H1 (cell line): ENCODE data around the gene STIM2. TPM values are rescaled to one million over a fixed set of nuclear protein-coding genes. Genes with fewer than 3 reads are reported as not detected.

Source experiments
- CTCF ChIA-PET: fragments of 300-600 bp; sonication (Branson Sonifier 250); formaldehyde crosslinking; loops from one replicate; lab custom pipeline; 2021; ENCODE audit not compliant: partially characterized antibody; lab: Charles Lee
- POLR2A ChIA-PET: fragments of 300-600 bp; sonication (Branson Sonifier 250); formaldehyde crosslinking; loops from one replicate; lab custom pipeline; 2021; ENCODE audit warnings: inconsistent platforms; ENCODE audit not compliant: partially characterized antibody; lab: Charles Lee
- DNase-seq, 2 experiments: peaks; one replicate each; pipeline versions ENCODE4 v3.0.0 to v3.0.0-alpha.2; 2010 to 2022; ENCODE audit warnings: low spot score in 2 of 2, low read depth in 1 of 2, mixed read lengths in 1 of 2
- FAIRE-seq: peaks from 2 replicates; lab custom pipeline; 2011; peaks lifted over from hg19 to GRCh38; lab: Jason Lieb, UNC
- H2AFZ ChIP-seq: 2 replicates; pipeline ENCODE4 v1.8.1; 2012; ENCODE audit warnings: low read length, inconsistent platforms
- H2AK5ac ChIP-seq: 2 replicates; pipeline ENCODE4 v1.6.1; 2013; ENCODE audit warnings: low read depth, low read length
- H2BK120ac ChIP-seq: replicated peaks from 2 replicates; pipeline ENCODE3; 2013; ENCODE audit warnings: low read depth, low read length, inconsistent platforms
- H2BK12ac ChIP-seq: 2 replicates; pipeline ENCODE4 v1.6.1; 2013; ENCODE audit warnings: low read depth, low read length
- H2BK15ac ChIP-seq: 2 replicates; pipeline ENCODE4 v1.6.1; 2013; ENCODE audit warnings: low read length
- H2BK20ac ChIP-seq: 2 replicates; pipeline ENCODE4 v1.6.1; 2013; ENCODE audit warnings: low read length
- H2BK5ac ChIP-seq: 2 replicates; pipeline ENCODE4 v1.6.1; 2013; ENCODE audit warnings: low read depth, low read length
- H3K14ac ChIP-seq: 2 replicates; pipeline ENCODE4 v1.6.1; 2013; ENCODE audit warnings: inconsistent platforms; ENCODE audit not compliant: insufficient read length
- H3K18ac ChIP-seq: 2 replicates; pipeline ENCODE4 v1.6.1; 2013; ENCODE audit warnings: low read length; ENCODE audit errors: extremely low read depth
- H3K23ac ChIP-seq: 2 replicates; pipeline ENCODE4 v1.6.1; 2013; ENCODE audit warnings: inconsistent platforms; ENCODE audit not compliant: insufficient read length
- H3K23me2 ChIP-seq: 2 replicates; pipeline ENCODE4 v1.6.1; 2013; ENCODE audit warnings: low read depth, low read length
- H3K27ac ChIP-seq: 2 replicates; pipeline ENCODE4 v1.6.1; 2011; ENCODE audit warnings: low read depth, low read length, inconsistent platforms
- H3K27me3 ChIP-seq, 4 experiments: replicated peaks in 1 of 4; 1 replicate in 1 of 4; 2 replicates in 3 of 4; pipeline versions ENCODE4 v1.6.1 to v1.8.1; 2011 to 2013; ENCODE audit warnings: low read length in 3 of 4, mild to moderate bottlenecking in 3 of 4, inconsistent platforms in 2 of 4, mixed read lengths in 2 of 4, moderate library complexity in 1 of 4; ENCODE audit not compliant: control insufficient read depth in 3 of 4, insufficient read depth in 3 of 4; ENCODE audit errors: extremely low read depth in 1 of 4
- H3K36me3 ChIP-seq, 4 experiments: 2 replicates each; pipeline versions ENCODE4 v1.6.1 to v1.8.1; 2011 to 2013; ENCODE audit warnings: mild to moderate bottlenecking in 4 of 4, low read length in 3 of 4, moderate library complexity in 2 of 4, control low read depth in 1 of 4, inconsistent platforms in 1 of 4; ENCODE audit not compliant: insufficient read depth in 4 of 4, control insufficient read depth in 2 of 4
- H3K4ac ChIP-seq: replicated peaks from 2 replicates; pipeline ENCODE3; 2013; ENCODE audit warnings: low read length, low read depth, mixed read lengths, inconsistent platforms; ENCODE audit not compliant: insufficient read length
- H3K4me1 ChIP-seq, 4 experiments: replicated peaks in 1 of 4; 1 replicate in 1 of 4; 2 replicates in 3 of 4; pipeline versions ENCODE4 v1.6.1 to v1.8.1; 2011 to 2013; ENCODE audit warnings: low read length in 3 of 4, inconsistent platforms in 2 of 4, mixed read lengths in 1 of 4; ENCODE audit not compliant: insufficient read depth in 4 of 4, control insufficient read depth in 3 of 4
- H3K4me2 ChIP-seq, 2 experiments: 2 replicates each; pipeline versions ENCODE4 v1.6.1 to v1.8.1; 2011 to 2013; ENCODE audit warnings: low read depth in 2 of 2, low read length in 2 of 2, control low read depth in 1 of 2, inconsistent platforms in 1 of 2, mild to moderate bottlenecking in 1 of 2; ENCODE audit not compliant: insufficient read depth in 1 of 2
- H3K4me3 ChIP-seq, 4 experiments: fragments of 200-600, 300-600 bp in 1 of 4; sonication (generic), shearing (Covaris generic), sonication (Bioruptor Twin) in 1 of 4; 2 replicates each; pipeline versions ENCODE4 v1.5.1 to v1.8.1; 2011 to 2016; ENCODE audit warnings: low read length in 4 of 4, low read depth in 3 of 4, control low read depth in 2 of 4, inconsistent platforms in 2 of 4, mild to moderate bottlenecking in 2 of 4, mixed read lengths in 1 of 4, moderate library complexity in 1 of 4; ENCODE audit not compliant: insufficient read depth in 2 of 4; ENCODE audit errors: extremely low read depth in 1 of 4
- H3K56ac ChIP-seq: replicated peaks from 2 replicates; pipeline ENCODE3; 2013; ENCODE audit warnings: low read depth, mild to moderate bottlenecking, mixed read lengths, low read length, inconsistent platforms; ENCODE audit not compliant: insufficient read length
- H3K79me1 ChIP-seq: 2 replicates; pipeline ENCODE4 v1.6.1; 2013; ENCODE audit warnings: low read depth, low read length, control low read depth
- H3K79me2 ChIP-seq, 2 experiments: 2 replicates each; pipeline versions ENCODE4 v1.6.1 to v1.8.1; 2012 to 2013; ENCODE audit warnings: low read length in 2 of 2, mild to moderate bottlenecking in 2 of 2, inconsistent platforms in 1 of 2; ENCODE audit not compliant: insufficient read depth in 2 of 2, control insufficient read depth in 1 of 2
- H3K9ac ChIP-seq, 4 experiments: replicated peaks in 1 of 4; 1 replicate in 1 of 4; 2 replicates in 3 of 4; pipeline versions ENCODE4 v1.6.1 to v1.8.1; 2011 to 2013; ENCODE audit warnings: low read depth in 3 of 4, low read length in 3 of 4, control low read depth in 2 of 4, mild to moderate bottlenecking in 2 of 4, moderate library complexity in 2 of 4, inconsistent platforms in 1 of 4; ENCODE audit errors: extremely low read depth in 1 of 4
- H3K9me3 ChIP-seq, 2 experiments: 2 replicates each; pipeline versions ENCODE4 v1.6.1 to v1.8.1; 2012 to 2013; ENCODE audit warnings: mild to moderate bottlenecking in 2 of 2, moderate library complexity in 2 of 2, control low read depth in 1 of 2, inconsistent platforms in 1 of 2, low read depth in 1 of 2, low read length in 1 of 2, mixed read lengths in 1 of 2; ENCODE audit not compliant: insufficient read depth in 2 of 2
- H4K20me1 ChIP-seq, 2 experiments: replicated peaks in 1 of 2; 2 replicates each; pipeline versions ENCODE3 to v1.8.1; 2011 to 2013; ENCODE audit warnings: inconsistent platforms in 2 of 2, low read length in 2 of 2, mild to moderate bottlenecking in 1 of 2; ENCODE audit not compliant: insufficient read depth in 2 of 2, control insufficient read depth in 1 of 2
- H4K5ac ChIP-seq: 2 replicates; pipeline ENCODE4 v1.6.1; 2013; ENCODE audit warnings: low read length, low read depth, mixed read lengths, inconsistent platforms; ENCODE audit not compliant: insufficient read length
- H4K8ac ChIP-seq: 2 replicates; pipeline ENCODE4 v1.8.0; 2013; ENCODE audit warnings: mild to moderate bottlenecking, moderate library complexity, low read length, inconsistent platforms; ENCODE audit not compliant: insufficient read depth; ENCODE audit errors: extremely low read depth
- H4K91ac ChIP-seq: replicated peaks from 2 replicates; pipeline ENCODE3; 2013; ENCODE audit warnings: low read length, mixed read lengths, inconsistent platforms; ENCODE audit not compliant: insufficient read length
- ASH2L ChIP-seq: fragments of 200-600, 300-600 bp; sonication (generic); IDR thresholded peaks from one replicate; pipeline ENCODE4 v1.7.1; 2017; ENCODE audit warnings: low read length
- BRCA1 ChIP-seq: IDR thresholded peaks from 2 replicates; pipeline ENCODE4 v1.6.1; 2012; ENCODE audit warnings: low read depth, low read length, improper control_type of control experiment
- CBX8 ChIP-seq: fragments of 300-800, 300-1000 bp; sonication (generic); IDR thresholded peaks from 2 replicates; pipeline ENCODE4 v1.7.1; 2016; ENCODE audit warnings: low read depth, low read length, borderline replicate concordance
- KDM1A ChIP-seq: fragments of 200-600, 300-600 bp; sonication (generic); IDR thresholded peaks from 2 replicates; pipeline ENCODE4 v1.7.1; 2016; ENCODE audit warnings: mild to moderate bottlenecking, low read length, borderline replicate concordance
- POLR2AphosphoS5 ChIP-seq: IDR thresholded peaks from 2 replicates; pipeline ENCODE4 v1.6.1; 2011; ENCODE audit warnings: low read depth, low read length
- RBBP5 ChIP-seq: IDR thresholded peaks from 2 replicates; pipeline ENCODE4 v1.7.1; 2012; ENCODE audit warnings: low read depth, mild to moderate bottlenecking, inconsistent platforms, low read length, moderate library complexity, borderline replicate concordance
- SAP30 ChIP-seq: fragments of 300-600 bp; sonication (generic); IDR thresholded peaks from 2 replicates; pipeline ENCODE4 v1.7.1; 2012; ENCODE audit warnings: low read length, moderate library complexity, mild to moderate bottlenecking, inconsistent platforms; ENCODE audit not compliant: insufficient read depth, insufficient replicate concordance
- SP2 ChIP-seq: IDR thresholded peaks from 2 replicates; pipeline ENCODE4 v1.6.1; 2012; ENCODE audit warnings: mild to moderate bottlenecking, low read length, inconsistent platforms
- SP4 ChIP-seq: IDR thresholded peaks from 2 replicates; pipeline ENCODE4 v1.6.1; 2012; ENCODE audit warnings: low read length, inconsistent platforms
- TBP ChIP-seq: IDR thresholded peaks from 2 replicates; pipeline ENCODE4 v1.6.1; 2011; ENCODE audit warnings: low read depth, low read length, improper control_type of control experiment
- TEAD4 ChIP-seq: IDR thresholded peaks from 2 replicates; pipeline ENCODE4 v1.6.1; 2012; ENCODE audit warnings: low read depth, low read length, inconsistent platforms, mixed read lengths
- WGBS, 2 experiments: shearing (Covaris generic) in 1 of 2; methylation state at CpG; one replicate each; pipeline versions ENCODE4 v1.1.6 to v1.1.7; 2013 to 2015; ENCODE audit warnings: low lambda C conversion rate in 2 of 2, mixed read lengths in 2 of 2, inconsistent platforms in 1 of 2, low coverage in 1 of 2, missing lambda C conversion rate in 1 of 2; ENCODE audit not compliant: insufficient replicate concordance in 2 of 2, insufficient coverage in 1 of 2, insufficient read length in 1 of 2; ENCODE audit errors: extremely low coverage in 1 of 2, missing lambda C conversion rate in 1 of 2; 5-methylcytosine and 5-hydroxymethylcytosine counted together
- polyA plus RNA-seq, 7 experiments: library from polyadenylated mRNA; depleted of rRNA in 3 of 7; stranded (reverse) in 5 of 7; unstranded in 2 of 7; fragments of >200 nt in 5 of 7; fragments of 200-250 nt in 2 of 7; gene quantifications; 1 replicate in 5 of 7; 2 replicates in 1 of 7; 4 replicates in 1 of 7; pipeline versions ENCODE4 v1.2.1 to v1.2.3, GENCODE V29; 2011 to 2013; ENCODE audit warnings: missing spikeins in 2 of 7, mixed read lengths in 2 of 7
- total RNA-seq: library from RNA; stranded (reverse); fragmentation: NEBNext Ultra II Directional; extraction: Animal tissue kit (Norgen Biotek cat#: 25700); gene quantifications from 2 replicates; pipeline ENCODE4 v1.2.1, GENCODE V29; 2021
- TF ChIP-seq, protein P1 (sequence below): IDR thresholded peaks from 2 replicates; pipeline ENCODE4 v1.6.1; 2011; ENCODE audit warnings: low read length, improper control_type of control experiment

The STIM2 gene
- total and polyA plus RNA-seq, 2 of the 8 experiments (the other 6 are each of a cell fraction or from before 2014, with no cell fraction given): 22.9 to 23.0 TPM

DNA sequence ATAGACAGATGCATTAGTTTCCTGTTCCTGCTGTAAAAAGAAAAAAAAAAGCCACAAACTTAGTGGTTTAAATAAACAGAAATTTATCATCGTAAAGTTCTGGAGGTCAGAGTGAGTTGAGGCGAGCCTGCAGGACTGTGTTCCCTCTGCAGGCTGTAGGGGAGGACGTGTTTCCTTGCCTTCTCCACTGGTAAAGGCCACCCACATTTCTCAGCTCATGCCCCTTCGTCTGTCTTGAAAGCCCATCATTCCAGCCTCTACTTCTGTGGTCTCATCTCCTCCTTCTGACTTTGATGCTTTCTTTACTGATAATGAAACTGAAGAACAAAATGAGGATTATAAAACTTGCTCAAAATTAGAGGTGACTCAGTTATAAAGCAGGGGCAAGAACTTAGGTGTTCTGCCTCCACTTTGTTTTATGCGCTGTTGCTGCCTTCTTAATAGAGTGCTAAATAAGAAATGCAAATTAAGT is 143.0 kb downstream of the STIM2 start:
- H3K9me3 ChIP-seq: no peaks in the 10 kb centered on the region
- no peak overlapping the region for H4K91ac ChIP-seq
- H2AK5ac ChIP-seq: no peak overlapping the region
- no peak overlapping the region for H3K14ac ChIP-seq
- no peak overlapping the region for H4K8ac ChIP-seq
- ChIA-PET POLR2A (no interaction called here), CTCF (interaction anchor here (0.6 to 1.4 kb wide), 3 partner anchors 216 to 338 kb away, joined by 4 to 6 read pairs (median 4); no protein-coding TSS in a partner anchor)
- H3K4ac ChIP-seq: no peak overlapping the region
- H3K23ac ChIP-seq: no peak overlapping the region
- H3K4me2 ChIP-seq: no peak overlapping the region
- H3K18ac ChIP-seq: no peak overlapping the region
- no peaks in the 10 kb centered on the region for H3K79me1 ChIP-seq
- H3K4me1 ChIP-seq: peaks cover 0 to 2% (median 0%) of the 10 kb centered on the region in 4 experiments; a peak in 1 of 7 replicates
- no peak for FAIRE-seq
- DNase-seq: no peak
- H3K56ac ChIP-seq: no peak overlapping the region
- no peak overlapping the region for H3K27ac ChIP-seq
- H3K9ac ChIP-seq: no peak overlapping the region
- no peak overlapping the region for H4K5ac ChIP-seq
- H2BK5ac ChIP-seq: no peak overlapping the region
- no peaks in the 10 kb centered on the region for H3K27me3 ChIP-seq
- no peak overlapping the region for H2BK120ac ChIP-seq
- H2BK15ac ChIP-seq: no peak overlapping the region
- H2AFZ ChIP-seq: no peak overlapping the region
- no peak overlapping the region for H2BK20ac ChIP-seq
- H3K23me2 ChIP-seq: no peaks in the 10 kb centered on the region
- no peaks in the 10 kb centered on the region for H4K20me1 ChIP-seq
- 88% methylated on average over 5 of the region's 5 CpGs; no CpG with 5 or more reads in 1 of the 2 experiments for WGBS, 2 experiments
- no peak overlapping the region for H3K4me3 ChIP-seq
- H2BK12ac ChIP-seq: no peak overlapping the region
- H3K79me2 ChIP-seq: no peaks in the 10 kb centered on the region
- peaks cover 0 to under 1% (median 0%) of the 10 kb centered on the region in 4 experiments; a peak in 1 of 8 replicates for H3K36me3 ChIP-seq
- no peak for TF ChIP-seq RBBP5
- no peak for TF ChIP-seq POLR2AphosphoS5
- no peak for TF ChIP-seq CBX8
- TF ChIP-seq TEAD4: no peak
- TF ChIP-seq, protein P1, sequence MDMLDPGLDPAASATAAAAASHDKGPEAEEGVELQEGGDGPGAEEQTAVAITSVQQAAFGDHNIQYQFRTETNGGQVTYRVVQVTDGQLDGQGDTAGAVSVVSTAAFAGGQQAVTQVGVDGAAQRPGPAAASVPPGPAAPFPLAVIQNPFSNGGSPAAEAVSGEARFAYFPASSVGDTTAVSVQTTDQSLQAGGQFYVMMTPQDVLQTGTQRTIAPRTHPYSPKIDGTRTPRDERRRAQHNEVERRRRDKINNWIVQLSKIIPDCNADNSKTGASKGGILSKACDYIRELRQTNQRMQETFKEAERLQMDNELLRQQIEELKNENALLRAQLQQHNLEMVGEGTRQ: no peak
- TF ChIP-seq SAP30: no peak
- no peak for TF ChIP-seq TBP
- TF ChIP-seq BRCA1: no peak
- no peak for TF ChIP-seq SP2
- TF ChIP-seq ASH2L: no peak
- TF ChIP-seq SP4: no peak
- no peak for TF ChIP-seq KDM1A
